ENCODE results near the gene H2AZ2. TPM values are rescaled to one million over a fixed set of nuclear protein-coding genes. Genes with fewer than 3 reads are reported as not detected.
"Not testable (repeated sequence)": the region's sequence is repeated elsewhere in the genome, so short reads cannot be mapped to it uniquely, and the experiment has no call there.

Gene H2AZ2
- total and polyA plus RNA-seq, 2 donors from 2014 or later = 121 to 140 TPM

GRCh38 chr7:44847509-44847919, 373 bp downstream of the H2AZ2 start:
- peak overlapping the region; percentile 96 to 98 for H3K27ac ChIP-seq (ENCODE audit: low read depth in 2 of 2, low read length in 2 of 2)
- intact Hi-C loops (cut with DNase I) = loop anchor here (10.0 kb wide), 1 partner anchor 263 kb away; the partner anchor contains the start of gene TMED4
- no peak for FAIRE-seq

GRCh38 chr7:44846816-44847508, 925 bp downstream of the H2AZ2 start:
- FAIRE-seq = no peak
- intact Hi-C loops (cut with DNase I) = loop anchor here (10.0 kb wide), 1 partner anchor 262 kb away; the partner anchor contains the start of gene TMED4
- peak in 1 of 5 donors; percentile 7 for DNase-seq
- H3K9ac ChIP-seq (ENCODE audit: low read length in 3 of 3) = peak overlapping the region; percentile 97 to 100 (median 98)
- H3K4me3 ChIP-seq (ENCODE audit: low read length in 3 of 3) = peak overlapping the region; percentile 98 to 100 (median 99)
- no peaks in the 10 kb centered on the region for H3K9me3 ChIP-seq (ENCODE audit: control insufficient read depth in 2 of 3, insufficient read depth in 1 of 3, low read length in 3 of 3)
- no peak for TF ChIP-seq CTCF (IDR thresholded peaks at IDR 0.05; ENCODE audit: borderline replicate concordance, extremely low read depth, insufficient read depth)
- H3K36me3 ChIP-seq (ENCODE audit: control insufficient read depth in 2 of 3, insufficient read depth in 3 of 3, low read length in 3 of 3) = peaks cover 0 to 7% (median 0%) of the 10 kb centered on the region in 3 donors
- H3K4me1 ChIP-seq (ENCODE audit: control insufficient read depth in 2 of 3, insufficient read depth in 2 of 3, low read depth in 1 of 3, low read length in 3 of 3) = peaks cover 0 to 8% (median 4%) of the 10 kb centered on the region in 3 donors
- H3K27ac ChIP-seq (ENCODE audit: low read depth in 2 of 2, low read length in 2 of 2) = peak overlapping the region; percentile 96 to 98
- H3K27me3 ChIP-seq (ENCODE audit: control insufficient read depth, insufficient read depth, low read length) = no peaks in the 10 kb centered on the region

More at GRCh38 chr7:44847509-44847919, 373 bp downstream of the H2AZ2 start:
- no peaks in the 10 kb centered on the region for H3K9me3 ChIP-seq (ENCODE audit: control insufficient read depth in 2 of 3, insufficient read depth in 1 of 3, low read length in 3 of 3)
- peak overlapping the region; percentile 98 to 100 (median 99) for H3K4me3 ChIP-seq (ENCODE audit: low read length in 3 of 3)
- DNase-seq = peak in 4 of 5 donors; percentile 93 to 96 (median 95)
- H3K9ac ChIP-seq (ENCODE audit: low read length in 3 of 3) = peak overlapping the region; percentile 97 to 100 (median 98)
- TF ChIP-seq CTCF (IDR thresholded peaks at IDR 0.05; ENCODE audit: borderline replicate concordance, extremely low read depth, insufficient read depth) = peak; percentile 60
- peaks cover 0 to 1% (median 0%) of the 10 kb centered on the region in 3 donors for H3K36me3 ChIP-seq (ENCODE audit: control insufficient read depth in 2 of 3, insufficient read depth in 3 of 3, low read length in 3 of 3)
- peaks cover 0 to 8% (median 4%) of the 10 kb centered on the region in 3 donors for H3K4me1 ChIP-seq (ENCODE audit: control insufficient read depth in 2 of 3, insufficient read depth in 2 of 3, low read depth in 1 of 3, low read length in 3 of 3)
- no peaks in the 10 kb centered on the region for H3K27me3 ChIP-seq (ENCODE audit: control insufficient read depth, insufficient read depth, low read length)

- not testable (repeated sequence) for FAIRE-seq; DNase-seq; H3K9me3 ChIP-seq (ENCODE audit: control insufficient read depth in 2 of 3, insufficient read depth in 1 of 3, low read length in 3 of 3); H3K27me3 ChIP-seq (ENCODE audit: control insufficient read depth, insufficient read depth, low read length); H3K4me1 ChIP-seq (ENCODE audit: control insufficient read depth in 2 of 3, insufficient read depth in 2 of 3, low read depth in 1 of 3, low read length in 3 of 3); H3K36me3 ChIP-seq (ENCODE audit: control insufficient read depth in 2 of 3, insufficient read depth in 3 of 3, low read length in 3 of 3)
- intact Hi-C loops (cut with DNase I) = loop anchor here (10.0 kb wide), 1 partner anchor 262 kb away; the partner anchor contains the start of gene TMED4
- H3K4me3 ChIP-seq (ENCODE audit: low read length in 3 of 3) = peak overlapping the region; percentile 98 to 100 (median 99)
- H3K9ac ChIP-seq (ENCODE audit: low read length in 3 of 3) = peak overlapping the region; percentile 97 to 100 (median 98)
- peak overlapping the region in 1 of 2 donors; percentile 96 for H3K27ac ChIP-seq (ENCODE audit: low read depth in 2 of 2, low read length in 2 of 2)
Observed at GRCh38 chr7:44846390-44846789, 1.5 kb downstream of the H2AZ2 start.

GRCh38 chr7:44845451-44845850, 2.4 kb downstream of the H2AZ2 start:
- Histone ChIP-seq H3K9me3 (ENCODE audit: control insufficient read depth in 2 of 3, insufficient read depth in 1 of 3, low read length in 3 of 3) (no peaks in the 10 kb centered on the region), H3K27me3 (ENCODE audit: control insufficient read depth, insufficient read depth, low read length) (no peaks in the 10 kb centered on the region), H3K36me3 (ENCODE audit: control insufficient read depth in 2 of 3, insufficient read depth in 3 of 3, low read length in 3 of 3) (peaks cover 0 to 15% (median 5%) of the 10 kb centered on the region in 3 donors), H3K9ac (ENCODE audit: low read length in 3 of 3) (no peak overlapping the region), H3K4me3 (ENCODE audit: low read length in 3 of 3) (peak overlapping the region in 1 of 3 donors; percentile 100), H3K4me1 (ENCODE audit: control insufficient read depth in 2 of 3, insufficient read depth in 2 of 3, low read depth in 1 of 3, low read length in 3 of 3) (peaks cover 0 to 8% (median 4%) of the 10 kb centered on the region in 3 donors), H3K27ac (ENCODE audit: low read depth in 2 of 2, low read length in 2 of 2) (no peak overlapping the region)
- FAIRE-seq (no peak), DNase-seq (no peak)
- intact Hi-C loops (cut with DNase I) = loop anchor here (10.0 kb wide), 1 partner anchor 261 kb away; the partner anchor contains the start of gene TMED4
- no peak for TF ChIP-seq CTCF (IDR thresholded peaks at IDR 0.05; ENCODE audit: borderline replicate concordance, extremely low read depth, insufficient read depth)

GRCh38 chr7:44843440-44843839, 4.4 kb downstream of the H2AZ2 start:
- FAIRE-seq = not testable (repeated sequence)

More at GRCh38 chr7:44843440-44843839, 4.4 kb downstream of the H2AZ2 start:
- DNase-seq; H3K9ac ChIP-seq (ENCODE audit: low read length in 3 of 3); H3K27me3 ChIP-seq (ENCODE audit: control insufficient read depth, insufficient read depth, low read length); H3K9me3 ChIP-seq (ENCODE audit: control insufficient read depth in 2 of 3, insufficient read depth in 1 of 3, low read length in 3 of 3); H3K4me1 ChIP-seq (ENCODE audit: control insufficient read depth in 2 of 3, insufficient read depth in 2 of 3, low read depth in 1 of 3, low read length in 3 of 3); H3K4me3 ChIP-seq (ENCODE audit: low read length in 3 of 3); H3K27ac ChIP-seq (ENCODE audit: low read depth in 2 of 2, low read length in 2 of 2): not testable (repeated sequence)
- intact Hi-C loops (cut with DNase I) = loop anchor here (10.0 kb wide), 1 partner anchor 259 kb away; the partner anchor contains the start of gene TMED4
- peaks cover 0 to 19% (median 12%) of the 10 kb centered on the region in 3 donors for H3K36me3 ChIP-seq (ENCODE audit: control insufficient read depth in 2 of 3, insufficient read depth in 3 of 3, low read length in 3 of 3)

Measured in kidney (tissue), 14 donors.